ENCODE data around the gene CCDC186. TPM values are rescaled to one million over a fixed set of nuclear protein-coding genes. Genes with fewer than 3 reads are reported as not detected.

Gene CCDC186
- total and polyA plus RNA-seq, 2 donors from 2014 or later = 4.7 to 34.2 TPM

DNA sequence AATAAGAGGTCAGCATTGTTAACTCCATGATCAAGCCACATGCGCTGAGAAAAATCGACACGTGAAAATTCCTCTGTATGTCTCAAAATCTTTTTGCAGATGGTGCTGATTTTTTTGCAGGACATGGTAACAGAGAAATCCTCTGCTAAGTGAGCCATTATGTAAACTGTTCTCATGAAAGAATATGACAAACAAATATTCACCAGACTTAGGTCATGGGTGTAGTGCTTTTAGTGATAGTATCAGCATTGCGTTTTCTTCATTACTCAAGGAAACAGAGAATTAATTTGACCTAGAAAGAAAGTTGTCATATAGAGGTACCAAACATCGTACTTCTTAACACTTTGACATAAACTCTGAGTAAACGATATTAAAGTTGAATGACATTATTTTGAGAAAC, 95.7 kb downstream of the CCDC186 start:
- TF ChIP-seq, protein P1, sequence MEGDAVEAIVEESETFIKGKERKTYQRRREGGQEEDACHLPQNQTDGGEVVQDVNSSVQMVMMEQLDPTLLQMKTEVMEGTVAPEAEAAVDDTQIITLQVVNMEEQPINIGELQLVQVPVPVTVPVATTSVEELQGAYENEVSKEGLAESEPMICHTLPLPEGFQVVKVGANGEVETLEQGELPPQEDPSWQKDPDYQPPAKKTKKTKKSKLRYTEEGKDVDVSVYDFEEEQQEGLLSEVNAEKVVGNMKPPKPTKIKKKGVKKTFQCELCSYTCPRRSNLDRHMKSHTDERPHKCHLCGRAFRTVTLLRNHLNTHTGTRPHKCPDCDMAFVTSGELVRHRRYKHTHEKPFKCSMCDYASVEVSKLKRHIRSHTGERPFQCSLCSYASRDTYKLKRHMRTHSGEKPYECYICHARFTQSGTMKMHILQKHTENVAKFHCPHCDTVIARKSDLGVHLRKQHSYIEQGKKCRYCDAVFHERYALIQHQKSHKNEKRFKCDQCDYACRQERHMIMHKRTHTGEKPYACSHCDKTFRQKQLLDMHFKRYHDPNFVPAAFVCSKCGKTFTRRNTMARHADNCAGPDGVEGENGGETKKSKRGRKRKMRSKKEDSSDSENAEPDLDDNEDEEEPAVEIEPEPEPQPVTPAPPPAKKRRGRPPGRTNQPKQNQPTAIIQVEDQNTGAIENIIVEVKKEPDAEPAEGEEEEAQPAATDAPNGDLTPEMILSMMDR (IDR thresholded peaks at IDR 0.05; ENCODE audit: borderline replicate concordance, extremely low read depth, insufficient read depth) = no peak
- H3K9ac ChIP-seq (ENCODE audit: low read length in 3 of 3) = no peak overlapping the region
- FAIRE-seq = no peak
- H3K4me3 ChIP-seq (ENCODE audit: low read length in 3 of 3) = no peak overlapping the region
- no peaks in the 10 kb centered on the region for H3K27me3 ChIP-seq (ENCODE audit: control insufficient read depth, insufficient read depth, low read length)
- no peaks in the 10 kb centered on the region for H3K4me1 ChIP-seq (ENCODE audit: control insufficient read depth in 2 of 3, insufficient read depth in 2 of 3, low read depth in 1 of 3, low read length in 3 of 3)
- no peaks in the 10 kb centered on the region for H3K36me3 ChIP-seq (ENCODE audit: control insufficient read depth in 2 of 3, insufficient read depth in 3 of 3, low read length in 3 of 3)
- H3K9me3 ChIP-seq (ENCODE audit: control insufficient read depth in 2 of 3, insufficient read depth in 1 of 3, low read length in 3 of 3) = no peaks in the 10 kb centered on the region
- intact Hi-C loops (cut with DNase I) = no loop called here
- no peak for DNase-seq
- no peak overlapping the region for H3K27ac ChIP-seq (ENCODE audit: low read depth in 2 of 2, low read length in 2 of 2)

DNA sequence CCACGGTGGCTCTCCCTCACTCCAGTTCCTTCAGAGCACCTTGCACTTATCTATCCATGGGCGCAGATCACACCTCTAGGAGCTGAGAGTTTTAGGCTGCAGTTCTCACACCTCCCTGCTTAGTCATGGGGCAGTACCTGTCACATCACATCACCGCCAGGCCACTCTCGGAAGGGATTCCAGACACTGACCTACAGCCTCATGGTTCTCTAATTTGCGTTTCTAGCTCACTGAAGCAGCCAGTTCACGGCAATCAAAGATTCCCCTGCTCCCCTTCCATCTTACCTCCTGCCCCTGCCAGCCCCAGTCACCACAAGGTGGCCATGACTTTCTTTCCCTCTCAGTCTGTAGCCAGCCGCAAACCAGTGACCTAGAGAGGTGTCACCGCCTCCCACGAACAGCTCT, 96.2 kb downstream of the CCDC186 start:
- Histone ChIP-seq H3K36me3 (ENCODE audit: control insufficient read depth in 2 of 3, insufficient read depth in 3 of 3, low read length in 3 of 3) (no peaks in the 10 kb centered on the region), H3K4me1 (ENCODE audit: control insufficient read depth in 2 of 3, insufficient read depth in 2 of 3, low read depth in 1 of 3, low read length in 3 of 3) (no peaks in the 10 kb centered on the region), H3K9ac (ENCODE audit: low read length in 3 of 3) (no peak overlapping the region), H3K9me3 (ENCODE audit: control insufficient read depth in 2 of 3, insufficient read depth in 1 of 3, low read length in 3 of 3) (no peaks in the 10 kb centered on the region), H3K27me3 (ENCODE audit: control insufficient read depth, insufficient read depth, low read length) (no peaks in the 10 kb centered on the region), H3K4me3 (ENCODE audit: low read length in 3 of 3) (no peak overlapping the region), H3K27ac (ENCODE audit: low read depth in 2 of 2, low read length in 2 of 2) (no peak overlapping the region)
- FAIRE-seq (no peak), DNase-seq (no peak)
- intact Hi-C loops (cut with DNase I) = no loop called here
- TF ChIP-seq, protein P1 (IDR thresholded peaks at IDR 0.05; ENCODE audit: borderline replicate concordance, extremely low read depth, insufficient read depth) = no peak

DNA sequence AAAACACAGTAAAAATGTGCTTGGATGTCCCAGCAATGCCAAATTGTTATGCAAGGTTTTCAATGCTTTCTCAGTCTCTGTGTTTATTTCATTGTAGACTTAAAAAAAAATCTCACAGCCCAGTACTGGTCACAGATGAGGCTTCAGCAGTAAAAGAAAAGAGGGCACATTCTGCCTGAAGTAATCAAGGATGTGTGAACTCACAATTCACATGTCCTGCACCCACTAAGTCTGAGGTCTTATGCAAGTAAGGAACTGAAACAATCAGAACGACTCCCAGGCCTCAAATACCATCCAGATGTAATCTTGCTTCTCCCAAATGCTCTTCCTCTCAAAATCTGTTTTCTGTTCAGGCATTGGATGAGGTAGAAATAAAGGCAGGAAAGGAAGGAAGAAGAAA, 96.7 kb downstream of the CCDC186 start:
- TF ChIP-seq, protein P1 (IDR thresholded peaks at IDR 0.05; ENCODE audit: borderline replicate concordance, extremely low read depth, insufficient read depth) = no peak
- no peak overlapping the region for H3K4me3 ChIP-seq (ENCODE audit: low read length in 3 of 3)
- H3K27me3 ChIP-seq (ENCODE audit: control insufficient read depth, insufficient read depth, low read length) = no peaks in the 10 kb centered on the region
- no peaks in the 10 kb centered on the region for H3K4me1 ChIP-seq (ENCODE audit: control insufficient read depth in 2 of 3, insufficient read depth in 2 of 3, low read depth in 1 of 3, low read length in 3 of 3)
- no peak overlapping the region for H3K27ac ChIP-seq (ENCODE audit: low read depth in 2 of 2, low read length in 2 of 2)
- no peak for FAIRE-seq
- no peak for DNase-seq
- no peak overlapping the region for H3K9ac ChIP-seq (ENCODE audit: low read length in 3 of 3)
- H3K36me3 ChIP-seq (ENCODE audit: control insufficient read depth in 2 of 3, insufficient read depth in 3 of 3, low read length in 3 of 3) = no peaks in the 10 kb centered on the region
- no peaks in the 10 kb centered on the region for H3K9me3 ChIP-seq (ENCODE audit: control insufficient read depth in 2 of 3, insufficient read depth in 1 of 3, low read length in 3 of 3)
- intact Hi-C loops (cut with DNase I) = no loop called here

DNA sequence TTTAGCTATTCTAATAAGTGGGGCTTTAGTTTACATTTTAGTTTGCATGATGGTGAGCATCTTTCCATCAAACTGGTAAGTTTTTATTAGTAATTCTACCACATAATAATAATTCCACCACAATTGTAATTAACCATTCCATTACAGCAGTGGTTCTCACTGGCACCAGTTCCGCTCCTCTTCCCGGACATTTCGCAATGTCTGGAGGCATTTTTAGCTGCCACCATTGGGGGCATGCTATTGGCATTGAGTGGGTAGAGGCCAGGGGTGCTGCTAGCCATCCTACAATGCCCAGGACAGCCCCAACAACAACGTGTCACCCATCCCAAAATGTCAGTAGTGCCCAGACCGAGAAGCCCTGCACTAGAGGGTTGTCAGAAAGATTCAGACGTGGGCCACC, 98.9 kb downstream of the CCDC186 start:
- DNase-seq = no peak
- Histone ChIP-seq H3K36me3 (ENCODE audit: control insufficient read depth in 2 of 3, insufficient read depth in 3 of 3, low read length in 3 of 3) (no peaks in the 10 kb centered on the region), H3K4me3 (ENCODE audit: low read length in 3 of 3) (no peak overlapping the region), H3K27me3 (ENCODE audit: control insufficient read depth, insufficient read depth, low read length) (no peaks in the 10 kb centered on the region), H3K4me1 (ENCODE audit: control insufficient read depth in 2 of 3, insufficient read depth in 2 of 3, low read depth in 1 of 3, low read length in 3 of 3) (no peaks in the 10 kb centered on the region), H3K27ac (ENCODE audit: low read depth in 2 of 2, low read length in 2 of 2) (no peak overlapping the region), H3K9ac (ENCODE audit: low read length in 3 of 3) (no peak overlapping the region), H3K9me3 (ENCODE audit: control insufficient read depth in 2 of 3, insufficient read depth in 1 of 3, low read length in 3 of 3) (no peaks in the 10 kb centered on the region)
- TF ChIP-seq, protein P1 (IDR thresholded peaks at IDR 0.05; ENCODE audit: borderline replicate concordance, extremely low read depth, insufficient read depth) = no peak
- intact Hi-C loops (cut with DNase I) = no loop called here
- no peak for FAIRE-seq

Data from kidney (tissue), 14 donors.